GM21390 (cell line): ENCODE data around the gene CHCHD3.
"Not testable (repeated sequence)": the region's sequence is repeated elsewhere in the genome, so short reads cannot be mapped to it uniquely, and the experiment has no call there.

ENCODE experiments used
- ATAC-seq: cut with Tn5 transposase; IDR thresholded peaks from one replicate; pipeline ENCODE4 v1.9.1; 2021; ENCODE audit not compliant: unreplicated experiment

CHCHD3 gene

DNA sequence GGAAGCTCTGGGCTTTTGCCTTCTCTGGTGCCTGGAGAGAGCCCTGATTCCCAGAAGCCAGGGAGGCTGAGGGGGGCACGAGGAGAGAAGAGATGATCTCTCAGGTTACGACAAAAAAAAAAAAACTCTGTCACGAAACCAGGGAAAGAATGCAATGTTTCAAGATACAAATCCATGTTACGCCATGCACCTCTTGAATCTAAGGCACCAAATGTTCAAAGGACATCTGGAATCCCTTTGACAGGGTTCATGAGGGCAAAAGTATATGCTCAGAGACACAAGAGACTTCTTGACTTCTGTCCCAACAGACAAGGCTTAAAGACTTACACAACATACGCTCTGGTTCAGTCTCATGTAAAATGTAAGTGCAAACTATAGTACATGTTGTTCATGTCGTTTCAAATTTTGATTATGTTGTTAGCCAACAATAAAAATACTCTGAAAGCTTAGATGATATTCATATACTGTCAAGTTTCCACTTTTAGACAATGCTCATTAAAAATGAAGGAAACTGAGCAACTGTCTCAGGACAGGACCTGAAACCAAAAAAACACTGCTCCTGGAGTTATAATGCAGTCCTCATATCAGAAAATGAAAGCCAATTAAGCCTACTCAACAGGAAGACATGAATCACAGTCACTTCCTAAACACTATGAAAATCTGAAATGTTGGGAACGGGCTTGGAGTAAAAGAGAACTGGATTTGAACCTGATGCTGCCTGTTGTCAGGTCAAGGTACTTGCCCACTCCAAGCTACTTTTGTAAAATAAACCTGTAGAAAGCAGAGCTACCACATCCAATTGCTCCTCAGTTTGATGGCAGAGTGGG is 72.3 kb downstream of the CHCHD3 start:
- no peak for ATAC-seq

DNA sequence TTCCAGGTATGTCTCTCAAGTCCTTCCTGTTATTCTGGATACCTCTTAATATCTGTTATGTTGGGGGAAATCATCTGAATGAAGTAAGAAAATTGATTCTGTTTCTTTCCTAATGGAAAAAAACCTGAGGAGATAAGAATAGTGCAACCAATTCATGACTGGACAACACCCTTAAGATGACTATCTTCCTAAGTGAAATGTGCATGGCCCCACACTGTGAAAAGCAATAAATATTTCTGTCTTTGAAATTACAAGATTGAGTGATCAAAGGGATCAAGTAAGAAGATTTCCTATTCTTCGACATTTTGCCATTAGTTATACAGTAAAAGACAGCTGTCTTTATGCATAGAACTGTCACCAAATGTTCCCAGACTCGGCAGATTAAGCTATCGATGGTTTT is 73.9 kb downstream of the CHCHD3 start:
- no peak for ATAC-seq

DNA sequence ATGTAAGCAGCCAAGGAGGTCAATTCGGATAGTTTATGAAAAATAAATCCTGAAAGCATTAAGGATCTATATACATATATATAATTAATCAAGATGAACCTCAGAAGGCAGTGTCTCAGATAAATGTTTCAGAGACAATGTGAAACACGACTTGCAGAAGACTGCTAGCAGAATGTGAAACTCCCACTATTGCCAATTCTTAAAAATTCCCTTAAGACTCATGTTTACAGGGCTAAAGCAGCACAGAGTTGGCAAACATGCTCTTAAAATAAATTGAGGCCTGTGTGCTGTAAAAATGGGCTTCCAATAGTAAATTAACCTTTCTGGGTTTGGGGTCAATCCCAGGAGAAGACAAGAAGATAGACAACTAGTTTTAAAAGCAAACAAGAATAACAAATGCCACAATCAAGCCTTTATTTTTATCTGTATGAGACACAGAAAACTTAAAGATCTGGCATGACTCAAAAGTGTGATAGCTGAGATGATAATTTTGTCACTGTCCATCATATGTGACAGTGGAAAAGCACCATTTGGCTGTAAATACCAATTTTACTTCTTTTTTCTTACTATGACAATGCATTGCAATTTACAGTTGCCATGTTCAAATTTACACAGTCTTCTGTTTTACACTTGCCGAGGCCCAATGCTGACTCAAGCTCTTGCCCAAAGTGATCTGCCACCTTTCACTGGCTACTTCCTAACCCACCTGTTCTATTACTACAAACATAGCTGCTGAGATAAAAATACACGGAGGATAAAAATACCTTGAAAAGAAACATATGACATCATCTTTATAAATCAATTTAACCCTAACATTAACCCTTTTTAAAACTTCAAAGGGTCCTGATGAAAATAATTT is 78.6 kb downstream of the CHCHD3 start:
- no peak for ATAC-seq

DNA sequence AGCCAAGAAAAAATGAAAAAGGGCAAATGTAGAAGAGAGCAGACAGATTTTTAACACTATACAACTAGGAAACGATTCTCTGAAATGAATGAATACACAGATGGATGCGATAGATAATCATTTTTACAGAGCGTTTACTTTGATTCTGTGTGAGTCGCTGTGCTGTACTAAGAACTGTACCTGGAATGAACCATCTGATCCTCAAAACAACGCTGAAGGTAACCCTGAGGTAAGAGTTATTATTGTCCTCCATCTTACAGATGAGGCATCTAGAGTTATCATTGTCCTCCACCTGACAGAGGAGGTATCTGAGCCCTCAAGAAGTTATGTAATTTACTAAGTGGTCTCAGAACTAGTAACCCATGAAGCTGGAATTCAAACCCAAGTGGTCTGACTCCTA is 80.2 kb downstream of the CHCHD3 start:
- ATAC-seq, result no peak

DNA sequence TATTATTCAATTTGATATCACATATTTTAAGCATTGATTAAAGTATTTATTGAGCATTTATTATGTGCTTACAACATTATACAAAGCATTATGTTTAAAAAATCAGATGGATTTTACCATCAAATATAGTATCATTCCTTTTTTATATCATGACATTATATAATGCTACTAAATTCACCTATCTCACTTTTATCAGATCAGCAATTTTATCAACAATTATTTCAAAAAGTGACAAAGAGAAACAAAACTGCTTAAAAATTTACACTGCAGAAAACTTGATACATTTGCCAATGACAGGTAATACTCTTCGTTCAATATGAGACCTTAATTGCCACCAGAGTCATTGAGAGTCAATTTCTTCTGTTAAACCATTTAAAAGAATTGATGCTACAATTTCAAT is 82.0 kb downstream of the CHCHD3 start:
- ATAC-seq, result no peak

DNA sequence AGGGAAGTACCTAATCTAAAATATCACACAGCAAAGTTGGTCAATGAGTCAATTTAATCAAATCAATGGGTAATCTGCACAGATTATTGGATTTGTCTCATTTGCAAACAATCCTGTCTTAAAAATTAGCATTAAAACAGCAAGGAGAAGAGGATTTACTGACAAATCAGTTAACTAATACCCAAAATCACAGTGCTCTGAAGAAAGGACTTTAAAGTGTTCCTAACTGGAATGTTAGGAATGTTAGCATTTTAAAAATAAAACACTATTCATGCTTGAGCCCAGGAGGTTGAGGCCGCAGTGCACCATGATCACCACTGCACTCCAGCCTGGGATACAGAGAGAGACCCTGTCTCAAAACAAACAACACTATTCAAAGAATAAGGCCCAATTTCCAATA is 83.1 kb downstream of the CHCHD3 start:
- ATAC-seq, result no peak

DNA sequence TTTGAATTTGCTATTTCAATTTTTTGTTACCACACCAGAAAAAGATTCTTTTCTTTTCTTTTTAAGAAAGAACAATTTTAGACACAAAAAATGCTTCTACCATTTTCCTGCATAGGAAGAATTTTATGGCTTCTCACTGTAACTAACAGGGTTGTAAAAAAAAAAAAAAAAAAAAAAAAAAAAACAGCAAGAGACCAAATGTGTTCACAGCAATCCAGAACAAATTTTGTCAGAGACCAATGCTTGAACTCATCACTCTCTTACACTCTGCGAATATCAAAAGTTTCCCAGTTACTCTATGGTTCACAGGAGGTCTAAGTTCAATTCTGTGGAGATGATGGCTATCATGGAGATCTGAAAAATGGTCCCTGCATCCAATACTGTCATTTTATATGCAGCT is 84.4 kb downstream of the CHCHD3 start:
- no peak for ATAC-seq

DNA sequence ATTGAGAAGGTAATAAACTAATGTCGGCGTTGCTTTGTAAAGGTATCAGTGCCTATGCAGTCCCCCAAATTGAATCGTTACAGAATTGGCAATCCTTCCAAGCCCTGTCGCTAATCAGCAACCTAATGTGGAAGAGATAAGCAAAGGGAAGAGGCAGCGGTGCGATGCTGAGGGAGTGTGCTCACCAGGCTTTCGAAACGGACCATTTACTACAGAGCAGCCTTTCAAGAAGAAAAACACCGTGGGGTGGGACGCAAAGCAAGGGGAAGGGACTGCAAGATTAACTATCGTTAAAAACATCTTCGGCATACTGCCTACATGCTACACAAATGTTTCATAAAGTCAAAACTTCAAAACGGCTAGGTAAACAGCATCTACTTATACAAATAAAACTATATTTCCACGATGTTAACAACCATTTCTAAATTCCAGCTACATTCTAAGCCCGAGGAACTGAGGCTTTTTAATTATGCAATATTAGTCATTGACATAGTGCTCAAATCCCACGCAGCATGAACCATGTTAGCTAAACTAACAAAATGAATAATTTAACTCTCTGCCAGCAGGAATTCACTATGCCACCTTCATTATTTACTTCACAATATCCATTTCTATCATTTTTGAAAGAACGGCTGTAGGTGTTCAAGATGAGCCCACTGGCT is 85.2 kb downstream of the CHCHD3 start:
- ATAC-seq, result no peak

DNA sequence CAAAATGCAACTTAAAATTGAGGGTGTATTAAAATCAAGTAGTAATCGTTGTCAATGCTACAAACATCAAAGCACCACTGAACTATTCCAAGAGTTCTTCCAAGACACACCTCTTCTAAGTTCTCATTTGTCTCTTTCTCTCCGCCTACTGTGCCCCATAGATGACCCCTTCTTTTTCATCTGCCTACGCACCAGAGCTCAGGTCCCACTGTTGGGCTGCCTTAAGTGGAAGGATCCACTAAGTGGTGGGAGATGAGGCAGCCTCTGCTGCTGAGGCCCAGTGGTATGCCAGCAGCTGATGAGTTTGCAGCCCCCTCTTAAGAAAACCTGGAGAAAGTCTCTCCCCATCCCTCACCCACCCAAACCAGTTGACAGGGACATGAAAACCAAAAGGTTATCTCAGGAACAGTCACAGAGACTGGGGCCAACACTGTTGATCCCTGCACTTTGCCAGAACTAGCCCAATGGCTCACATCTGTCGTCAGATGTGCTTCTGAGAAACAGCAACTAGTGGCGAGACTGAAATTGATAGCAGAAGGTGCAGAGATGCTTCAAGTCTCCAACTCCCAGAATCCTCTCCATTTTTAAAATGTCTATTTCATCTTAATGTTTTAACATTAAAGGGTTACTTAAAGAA is 88.4 kb downstream of the CHCHD3 start:
- ATAC-seq, result no peak

DNA sequence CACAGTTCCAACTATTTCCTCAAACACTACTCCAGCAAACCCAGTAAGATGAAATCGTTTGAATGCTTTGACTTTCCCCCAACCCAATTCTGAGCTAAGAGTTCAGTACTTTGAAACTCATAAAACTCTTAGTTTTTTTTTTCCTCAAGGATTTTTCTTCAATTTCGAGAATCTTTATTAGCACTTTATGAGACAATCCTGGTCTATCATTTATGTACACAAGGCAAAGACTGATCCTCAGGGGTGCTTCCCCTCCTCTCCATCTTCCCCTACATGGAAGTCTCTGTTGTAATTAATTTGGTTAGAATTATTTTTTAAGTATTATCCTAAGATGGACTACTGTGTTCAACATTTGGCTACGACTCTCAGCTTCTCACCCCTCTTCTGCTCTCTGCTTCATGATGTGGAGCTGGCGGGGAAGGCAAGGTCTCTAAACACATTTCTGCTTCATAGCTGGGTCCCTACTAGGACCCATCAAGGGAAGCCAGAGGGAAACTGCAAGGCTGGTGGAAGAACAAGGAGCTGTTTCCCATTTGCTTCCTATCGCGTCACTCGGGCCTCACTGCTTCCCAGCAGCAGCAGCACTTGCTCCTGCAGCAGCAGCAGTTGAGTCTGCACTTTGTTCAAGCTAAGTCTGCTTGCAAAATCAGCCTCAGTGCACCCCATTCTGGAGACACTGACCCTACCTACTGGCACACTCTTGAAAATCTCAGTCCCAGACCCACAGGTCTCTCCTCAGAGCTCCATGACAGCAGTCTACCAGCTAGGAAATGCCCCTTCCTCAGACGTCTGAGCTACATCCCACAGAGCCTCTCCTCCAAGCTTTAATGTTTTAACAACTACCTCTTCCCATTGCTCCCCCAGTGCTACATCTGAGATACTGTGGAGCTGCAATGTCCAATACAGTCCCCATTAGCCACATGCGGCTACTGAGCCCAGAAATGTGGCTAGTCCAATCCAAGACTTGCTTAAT is 90.0 kb downstream of the CHCHD3 start:
- ATAC-seq, result no peak

DNA sequence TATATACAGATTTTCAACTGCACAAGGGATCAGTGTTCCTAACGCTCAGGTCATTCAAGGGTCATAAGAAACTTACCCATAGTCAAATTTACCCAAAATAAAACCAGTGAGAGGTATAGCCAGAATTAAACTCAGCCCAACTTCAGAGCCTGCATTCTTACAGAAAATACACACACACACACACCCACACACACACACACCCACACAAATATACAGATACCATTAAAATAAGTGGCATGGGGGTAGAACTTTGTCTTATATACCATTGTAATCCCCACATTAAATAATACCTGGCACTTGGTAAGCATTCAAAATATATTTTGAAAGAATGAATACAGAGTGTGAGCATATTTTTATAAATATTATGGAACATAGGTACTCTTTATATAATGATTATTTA is 93.8 kb downstream of the CHCHD3 start:
- no peak for ATAC-seq

DNA sequence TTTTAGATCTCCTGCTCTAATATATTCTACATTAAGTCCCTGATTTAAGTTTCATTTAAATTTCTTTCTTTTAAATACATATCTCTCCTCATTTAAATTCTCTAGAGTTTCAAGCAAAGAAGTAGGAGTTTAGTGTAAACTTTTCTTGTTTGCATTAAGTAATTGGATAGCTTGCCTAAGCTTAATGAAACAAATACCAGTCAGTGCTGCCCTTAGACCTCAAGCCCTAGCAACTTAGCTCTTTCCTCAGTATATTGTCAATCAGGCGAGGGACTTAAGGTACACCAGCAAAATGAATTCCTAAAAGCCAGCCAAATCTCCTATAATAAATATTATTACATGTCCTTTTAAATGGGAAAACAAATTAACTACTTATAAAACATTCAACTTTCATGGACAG is 101.5 kb downstream of the CHCHD3 start:
- ATAC-seq, result no peak

DNA sequence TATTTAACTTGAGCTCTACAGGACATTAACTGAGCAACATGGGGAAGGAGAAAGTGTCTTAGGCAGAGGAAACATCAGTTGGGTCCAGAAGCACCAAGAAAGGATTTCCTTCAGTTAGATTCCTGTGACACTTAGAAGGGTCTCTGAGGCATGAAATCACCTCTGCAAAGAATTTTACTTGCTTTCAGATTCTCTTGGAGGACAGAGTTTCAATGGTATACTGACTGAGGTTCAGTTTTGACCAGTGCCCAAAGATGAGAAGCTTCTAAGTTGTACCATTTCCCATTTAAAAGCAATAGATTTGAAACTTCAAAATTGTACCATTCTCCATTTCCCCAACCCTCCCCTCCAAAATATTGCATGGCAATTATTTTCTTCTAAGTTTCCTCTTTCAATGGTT is 102.4 kb downstream of the CHCHD3 start:
- no peak for ATAC-seq

DNA sequence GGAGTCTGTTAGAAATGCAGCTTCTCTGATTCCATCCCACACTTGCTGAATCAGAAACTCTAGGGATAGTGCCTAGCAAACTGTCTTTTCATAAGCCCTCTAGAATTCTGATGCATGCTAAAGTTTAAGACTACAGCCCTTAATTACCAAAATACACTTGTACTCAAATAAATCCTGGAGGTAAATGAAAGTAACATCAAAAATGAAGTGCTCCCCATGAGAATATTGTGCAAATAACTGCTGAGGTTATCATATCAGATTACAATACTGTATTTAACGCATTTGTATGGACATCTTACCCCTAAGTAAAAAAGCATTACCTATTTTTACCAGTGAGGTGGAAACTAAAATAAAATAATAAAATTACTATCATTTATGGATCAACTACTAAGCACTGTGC is 104.7 kb downstream of the CHCHD3 start:
- ATAC-seq, result no peak

DNA sequence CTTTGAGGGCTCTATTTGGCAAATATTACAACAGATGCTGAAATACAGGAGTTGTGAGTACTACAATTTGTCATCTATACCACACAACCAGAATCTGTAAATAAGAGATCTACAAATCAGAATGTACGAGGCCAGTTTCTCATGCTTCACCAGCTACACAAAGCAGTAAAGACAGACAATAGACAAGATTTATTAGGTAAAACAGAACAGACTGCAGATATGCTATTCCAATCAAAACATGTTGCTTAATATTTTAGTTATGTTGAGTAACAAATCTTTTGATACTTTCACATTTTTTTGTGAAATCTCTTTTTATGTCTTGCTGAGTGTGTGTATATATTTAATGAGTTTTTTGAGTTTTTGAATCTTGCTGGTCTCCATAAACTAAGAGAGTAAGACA is 109.1 kb downstream of the CHCHD3 start:
- ATAC-seq, result no peak

DNA sequence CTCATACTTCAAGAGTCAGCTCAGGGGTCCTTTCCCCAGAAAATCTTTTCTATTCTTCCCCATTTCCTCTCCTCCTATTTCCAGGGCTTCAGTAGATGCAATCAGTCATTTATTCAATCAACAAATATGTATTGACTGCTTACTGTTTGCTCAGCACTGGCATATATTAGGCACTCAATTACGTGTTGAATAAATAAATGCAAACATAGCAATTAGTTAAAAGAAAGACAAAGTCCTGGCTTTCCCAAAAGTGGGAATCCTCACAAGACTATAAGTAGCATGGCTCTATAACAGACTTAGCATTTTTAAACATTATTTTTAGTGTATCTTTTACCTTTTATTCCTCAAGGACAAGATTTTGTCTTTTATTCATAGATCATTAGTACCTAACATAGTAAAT is 111.6 kb downstream of the CHCHD3 start:
- ATAC-seq, result no peak

DNA sequence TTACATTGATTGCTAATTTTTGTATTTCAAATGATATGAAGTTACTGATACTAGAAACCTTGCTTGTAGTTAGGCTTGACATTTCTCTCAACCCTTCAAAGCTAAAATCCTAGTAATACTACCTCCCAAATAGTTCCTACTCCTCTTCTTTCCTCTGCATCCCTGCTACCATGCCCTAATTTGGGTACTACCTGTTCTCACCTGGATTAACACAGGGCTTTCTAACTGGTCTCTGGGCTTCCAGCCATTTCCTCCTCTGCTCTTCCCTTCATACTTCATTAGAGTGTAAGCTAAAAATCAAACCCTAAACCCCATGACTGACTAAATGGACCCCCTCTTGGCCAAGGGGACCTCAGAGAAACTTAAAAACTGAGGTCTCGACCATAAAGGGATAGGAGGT is 112.4 kb downstream of the CHCHD3 start:
- ATAC-seq, result no peak

DNA sequence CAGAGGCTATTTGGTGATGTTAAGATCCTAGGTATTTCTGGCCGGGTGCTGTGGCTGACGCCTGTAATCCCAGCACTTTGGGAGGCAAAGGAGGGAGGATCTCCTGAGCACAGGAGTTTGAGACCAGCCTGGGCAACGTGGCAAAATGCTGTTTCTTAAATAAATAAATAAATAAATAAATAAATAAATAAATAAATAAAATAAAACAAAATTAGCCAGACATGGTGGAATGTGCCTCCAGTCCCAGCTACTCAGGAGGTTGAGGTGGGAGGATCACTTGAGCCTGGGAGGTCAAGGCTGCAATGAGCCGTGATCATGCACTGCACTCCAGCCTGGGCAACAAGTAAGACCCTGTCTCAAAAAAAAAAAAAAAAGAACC is 114.4 kb downstream of the CHCHD3 start:
- ATAC-seq, result not testable (repeated sequence)

DNA sequence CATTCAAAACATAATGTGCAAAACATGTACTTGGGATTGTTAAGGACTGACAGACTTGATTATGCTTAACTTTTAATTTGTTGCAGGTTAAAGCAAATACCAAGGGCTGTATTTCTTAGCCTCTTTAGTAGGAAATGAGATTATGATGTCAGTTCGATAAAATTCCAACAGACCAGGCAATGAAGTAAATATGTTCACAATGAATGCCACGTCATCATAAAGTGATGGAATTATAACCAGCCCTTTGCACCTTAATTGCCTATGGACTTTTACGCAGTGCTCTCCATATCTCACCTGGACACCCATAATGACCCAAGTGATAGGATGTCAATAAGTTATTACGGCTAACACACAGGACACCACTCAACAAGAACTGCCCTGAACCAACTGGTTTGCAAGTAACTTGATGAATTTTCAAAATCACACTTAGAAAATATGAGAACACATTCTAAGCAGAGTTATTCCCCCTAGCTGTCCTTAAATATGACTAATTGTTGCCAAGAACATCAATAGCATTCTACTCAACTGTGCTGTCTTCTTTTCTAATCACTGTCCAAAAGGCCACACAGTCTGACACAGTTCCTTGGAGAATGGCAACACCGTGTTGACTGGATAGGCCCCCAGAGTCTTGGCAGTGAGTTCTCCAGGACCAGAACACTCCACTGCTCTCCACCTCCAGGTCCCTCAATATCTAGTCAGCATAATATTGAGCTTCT is 115.0 kb downstream of the CHCHD3 start:
- ATAC-seq, result no peak

DNA sequence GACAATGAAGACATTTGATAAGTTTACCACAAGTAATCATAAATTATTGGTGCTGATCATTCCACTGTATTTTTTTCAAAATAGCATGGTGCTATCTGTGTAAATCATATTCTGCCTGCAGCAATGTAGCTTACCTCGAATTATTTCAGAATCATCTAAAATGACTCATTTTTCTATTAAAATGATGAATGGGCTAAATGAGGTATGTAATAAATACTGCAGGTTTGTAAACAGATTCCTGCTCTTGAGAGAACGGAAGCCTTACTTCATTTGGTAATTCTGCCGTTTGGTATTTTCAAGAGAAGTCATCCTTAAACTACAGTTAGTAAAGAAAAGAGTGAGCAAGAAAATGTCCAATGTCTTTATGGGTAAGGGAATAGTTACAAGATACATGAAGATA is 115.9 kb downstream of the CHCHD3 start:
- no peak for ATAC-seq
